ENCODE measurements around the gene ARHGAP28. TPM values are rescaled to one million over a fixed set of nuclear protein-coding genes. Genes with fewer than 3 reads are reported as not detected.

ARHGAP28 gene
- total RNA-seq, 3 donors from 2014 or later: 7.3 to 13.0 (median 10.8) TPM

- H3K36me3 ChIP-seq: no peaks in the 10 kb centered on the region
- no peaks in the 10 kb centered on the region for H3K9me3 ChIP-seq
- intact Hi-C loops (cut with DNase I; ENCODE audit: low total_unique reads): no loop called here
- H3K4me3 ChIP-seq: no peak overlapping the region
- no peak for DNase-seq (ENCODE audit: low spot score in 2 of 2)
- no peak for TF ChIP-seq POLR2AphosphoS5 (IDR thresholded peaks at IDR 0.05)
- TF ChIP-seq, protein P1, sequence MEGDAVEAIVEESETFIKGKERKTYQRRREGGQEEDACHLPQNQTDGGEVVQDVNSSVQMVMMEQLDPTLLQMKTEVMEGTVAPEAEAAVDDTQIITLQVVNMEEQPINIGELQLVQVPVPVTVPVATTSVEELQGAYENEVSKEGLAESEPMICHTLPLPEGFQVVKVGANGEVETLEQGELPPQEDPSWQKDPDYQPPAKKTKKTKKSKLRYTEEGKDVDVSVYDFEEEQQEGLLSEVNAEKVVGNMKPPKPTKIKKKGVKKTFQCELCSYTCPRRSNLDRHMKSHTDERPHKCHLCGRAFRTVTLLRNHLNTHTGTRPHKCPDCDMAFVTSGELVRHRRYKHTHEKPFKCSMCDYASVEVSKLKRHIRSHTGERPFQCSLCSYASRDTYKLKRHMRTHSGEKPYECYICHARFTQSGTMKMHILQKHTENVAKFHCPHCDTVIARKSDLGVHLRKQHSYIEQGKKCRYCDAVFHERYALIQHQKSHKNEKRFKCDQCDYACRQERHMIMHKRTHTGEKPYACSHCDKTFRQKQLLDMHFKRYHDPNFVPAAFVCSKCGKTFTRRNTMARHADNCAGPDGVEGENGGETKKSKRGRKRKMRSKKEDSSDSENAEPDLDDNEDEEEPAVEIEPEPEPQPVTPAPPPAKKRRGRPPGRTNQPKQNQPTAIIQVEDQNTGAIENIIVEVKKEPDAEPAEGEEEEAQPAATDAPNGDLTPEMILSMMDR (IDR thresholded peaks at IDR 0.05): no peak
- no peak for TF ChIP-seq POLR2A (IDR thresholded peaks at IDR 0.05)
- no peaks in the 10 kb centered on the region for H3K4me1 ChIP-seq
- H3K27ac ChIP-seq: no peak overlapping the region
- no peaks in the 10 kb centered on the region for H3K27me3 ChIP-seq
Observed at GRCh38 chr18:6947338-6948030, 218.0 kb downstream of the ARHGAP28 start.

DNA sequence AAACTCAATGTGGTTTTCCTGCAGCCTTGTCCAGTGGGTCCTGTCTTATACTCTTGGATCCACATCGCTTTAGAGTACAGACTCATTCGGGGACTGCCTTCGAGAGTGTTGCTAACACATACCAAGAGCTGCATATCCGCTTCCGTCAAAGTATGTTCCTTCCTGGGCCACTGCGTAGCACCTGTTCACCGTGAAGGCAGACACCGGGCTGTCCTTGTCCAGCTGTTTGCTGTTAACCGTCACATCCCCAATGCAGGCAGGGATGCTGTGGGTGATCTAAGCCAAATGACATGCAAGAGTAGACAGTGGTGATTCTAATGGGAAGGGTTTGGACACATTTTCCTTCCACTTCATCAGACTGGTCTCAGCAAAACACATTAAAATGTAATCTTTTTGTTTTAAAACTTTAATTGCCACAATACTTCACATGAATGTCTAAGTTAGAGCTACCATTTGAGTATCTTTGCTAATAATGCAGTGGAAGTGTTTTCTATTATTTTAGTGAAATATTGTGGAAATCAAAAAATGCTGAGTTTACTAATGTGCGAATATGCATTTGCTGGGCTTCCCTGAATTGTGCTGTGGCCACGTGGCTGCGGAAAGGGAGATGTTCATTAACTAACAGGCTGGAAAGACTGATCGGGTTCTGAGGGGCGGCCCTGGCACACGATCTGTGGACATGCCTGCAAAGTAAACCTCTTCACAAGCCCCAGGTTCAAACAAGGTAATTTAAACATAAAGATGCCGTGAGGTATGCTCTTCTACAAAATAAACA is 219.0 kb downstream of the ARHGAP28 start:
- H3K4me1 ChIP-seq: no peaks in the 10 kb centered on the region
- TF ChIP-seq POLR2AphosphoS5 (IDR thresholded peaks at IDR 0.05) (no peak), POLR2A (IDR thresholded peaks at IDR 0.05) (no peak)
- TF ChIP-seq, protein P1 (IDR thresholded peaks at IDR 0.05): no peak
- H3K9me3 ChIP-seq: no peaks in the 10 kb centered on the region
- no peak overlapping the region for H3K27ac ChIP-seq
- no peaks in the 10 kb centered on the region for H3K36me3 ChIP-seq
- no peak for DNase-seq (ENCODE audit: low spot score in 2 of 2)
- no peak overlapping the region for H3K4me3 ChIP-seq
- no peaks in the 10 kb centered on the region for H3K27me3 ChIP-seq
- intact Hi-C loops (cut with DNase I; ENCODE audit: low total_unique reads): no loop called here

DNA sequence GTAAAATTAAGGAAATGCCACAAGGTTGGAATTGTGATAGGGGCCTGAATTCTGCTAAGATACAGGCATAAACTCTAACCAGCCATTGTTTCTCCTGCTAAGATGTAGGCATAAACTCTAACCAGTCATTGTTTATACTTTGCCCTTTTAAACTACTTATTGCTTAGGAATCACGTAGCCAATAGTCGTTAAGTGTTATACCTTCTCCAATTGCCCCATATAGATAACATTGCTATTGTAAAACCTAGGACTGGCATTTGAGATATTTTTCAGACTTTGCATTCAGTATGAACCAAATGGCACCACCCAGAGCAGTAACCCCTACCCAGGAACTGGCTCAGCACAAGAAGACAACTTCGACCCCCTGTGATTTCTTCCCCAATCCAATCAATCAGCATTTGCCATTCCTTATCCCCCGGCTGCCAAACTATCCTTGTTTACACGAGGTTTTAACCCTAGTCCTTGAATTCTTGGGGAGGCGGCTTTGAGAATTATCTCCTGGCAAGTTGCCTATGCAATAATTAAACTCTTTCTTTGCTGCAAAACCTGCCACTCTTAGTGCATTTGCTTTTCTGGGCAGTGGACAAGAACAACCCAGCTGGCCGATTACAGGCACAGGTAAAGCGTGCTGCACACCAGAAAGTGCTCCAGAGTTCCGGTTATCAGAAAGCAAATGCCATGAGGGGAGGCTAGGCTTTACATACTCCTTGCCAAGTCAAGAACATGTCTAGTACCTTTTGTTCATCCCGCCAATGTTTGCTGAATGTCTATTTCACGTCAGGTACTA is 220.5 kb downstream of the ARHGAP28 start:
- H3K4me3 ChIP-seq: no peak overlapping the region
- no peaks in the 10 kb centered on the region for H3K9me3 ChIP-seq
- intact Hi-C loops (cut with DNase I; ENCODE audit: low total_unique reads): no loop called here
- TF ChIP-seq POLR2AphosphoS5 (IDR thresholded peaks at IDR 0.05) (no peak), POLR2A (IDR thresholded peaks at IDR 0.05) (no peak)
- TF ChIP-seq, protein P1 (IDR thresholded peaks at IDR 0.05): no peak
- no peaks in the 10 kb centered on the region for H3K4me1 ChIP-seq
- no peak overlapping the region for H3K27ac ChIP-seq
- H3K27me3 ChIP-seq: no peaks in the 10 kb centered on the region
- H3K36me3 ChIP-seq: no peaks in the 10 kb centered on the region
- DNase-seq (ENCODE audit: low spot score in 2 of 2): no peak

- TF ChIP-seq, protein P1 (IDR thresholded peaks at IDR 0.05): no peak
- TF ChIP-seq POLR2A (IDR thresholded peaks at IDR 0.05): no peak
- TF ChIP-seq POLR2AphosphoS5 (IDR thresholded peaks at IDR 0.05): no peak
- intact Hi-C loops (cut with DNase I; ENCODE audit: low total_unique reads): no loop called here
- no peaks in the 10 kb centered on the region for H3K27me3 ChIP-seq
- no peaks in the 10 kb centered on the region for H3K4me1 ChIP-seq
- no peak for DNase-seq (ENCODE audit: low spot score in 2 of 2)
- no peaks in the 10 kb centered on the region for H3K36me3 ChIP-seq
- no peak overlapping the region for H3K4me3 ChIP-seq
- no peak overlapping the region for H3K27ac ChIP-seq
- no peaks in the 10 kb centered on the region for H3K9me3 ChIP-seq
Observed at GRCh38 chr18:6950641-6951040, 221.1 kb downstream of the ARHGAP28 start.
